HG02588 (cell line): ENCODE data around the gene FAM199X.
"Not testable (repeated sequence)": the region's sequence is repeated elsewhere in the genome, so short reads cannot be mapped to it uniquely, and the experiment has no call there.

Source experiments
- ATAC-seq: cut with Tn5 transposase; IDR thresholded peaks from one replicate; pipeline ENCODE4 v1.9.1; 2021; ENCODE audit warnings: mild to moderate bottlenecking, moderate library complexity; ENCODE audit not compliant: unreplicated experiment

FAM199X gene

GRCh38 chrX:104187931-104188330 lies 21.7 kb downstream of the FAM199X start:
- ATAC-seq = no peak

- no peak for ATAC-seq
Measured at GRCh38 chrX:104189837-104190236, 23.6 kb downstream of the FAM199X start.

GRCh38 chrX:104193485-104193884 lies 27.2 kb downstream of the FAM199X start:
- no peak for ATAC-seq

- ATAC-seq = no peak
Measured at GRCh38 chrX:104195013-104195412, 28.8 kb downstream of the FAM199X start.

GRCh38 chrX:104195489-104196084 lies 29.3 kb downstream of the FAM199X start:
- ATAC-seq = peak; percentile 53

GRCh38 chrX:104205548-104205947 lies 39.3 kb downstream of the FAM199X start:
- ATAC-seq = no peak

- no peak for ATAC-seq
Measured at GRCh38 chrX:104211187-104211586, 44.9 kb downstream of the FAM199X start.

- ATAC-seq = not testable (repeated sequence)
Measured at GRCh38 chrX:104230060-104230459, 63.8 kb downstream of the FAM199X start.
